Fibroblast of peridontal ligament (primary cell): Measurements from ENCODE around the gene TBC1D5.
"Not testable (repeated sequence)": the region's sequence is repeated elsewhere in the genome, so short reads cannot be mapped to it uniquely, and the experiment has no call there.

ENCODE experiments used
- DNase-seq: peaks from one replicate; pipeline ENCODE4 v3.0.0-alpha.2; 2010; ENCODE audit errors: extremely low read depth

Gene TBC1D5

DNA sequence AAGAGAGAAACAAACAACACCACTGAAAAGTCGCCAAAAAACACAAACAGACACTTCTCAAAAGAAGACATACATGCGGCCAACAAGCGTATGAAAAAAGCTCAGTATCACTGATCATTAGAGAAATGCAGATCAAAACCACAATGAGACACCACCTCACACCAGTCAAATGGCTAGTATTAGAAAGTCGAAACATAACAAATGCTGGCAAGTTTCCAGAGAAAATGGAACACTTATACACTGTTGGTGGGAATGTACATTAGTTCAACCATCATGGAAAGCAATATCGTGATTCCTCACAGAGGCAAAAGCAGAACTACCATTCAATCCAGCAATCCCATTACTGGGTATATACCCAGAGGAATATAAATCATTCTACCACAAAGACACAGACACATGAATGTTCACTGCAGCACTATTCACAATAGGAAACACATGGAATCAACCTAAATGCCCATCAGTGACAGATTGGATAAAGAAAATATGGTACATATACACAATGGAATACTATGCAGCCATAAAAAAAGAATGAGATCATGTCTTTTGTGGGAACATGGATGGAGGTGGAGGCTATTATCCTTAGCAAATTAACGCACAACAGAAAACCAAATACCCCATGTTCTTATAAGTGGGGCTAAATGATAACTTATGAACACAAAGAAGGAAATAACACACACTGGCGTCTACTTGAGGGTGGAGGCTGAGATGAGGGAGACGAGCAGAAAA is 93.6 kb downstream of the TBC1D5 start:
- not testable (repeated sequence) for DNase-seq

DNA sequence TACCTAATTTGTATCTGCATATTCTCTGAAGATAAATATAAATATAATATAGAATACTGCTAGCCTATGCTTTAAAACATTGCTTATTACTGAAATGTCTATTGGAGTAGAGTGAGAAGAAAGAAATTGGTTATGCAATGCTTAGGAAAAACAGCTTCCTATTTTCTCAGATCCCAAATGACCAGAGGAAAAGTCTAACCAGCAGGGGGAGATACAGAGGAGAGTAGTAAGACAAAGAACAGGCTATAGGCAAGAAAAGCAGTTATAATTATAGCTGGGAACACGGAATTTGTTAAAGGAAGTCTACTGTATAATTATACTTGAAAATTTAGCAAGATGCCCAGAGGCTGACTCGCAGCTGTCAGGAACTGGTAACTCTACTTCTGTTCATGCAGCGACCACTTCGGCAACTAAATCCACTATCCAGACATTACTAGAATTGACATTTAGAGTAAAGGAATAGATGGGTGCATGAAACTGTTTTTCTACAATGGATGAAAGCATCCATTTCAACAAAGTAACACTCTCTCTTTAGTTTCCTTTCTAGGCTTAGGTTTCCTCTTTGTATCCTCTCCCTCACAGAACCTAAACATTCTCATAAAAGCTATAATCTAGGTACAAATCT is 97.2 kb downstream of the TBC1D5 start:
- DNase-seq, result peak; percentile 88

DNA sequence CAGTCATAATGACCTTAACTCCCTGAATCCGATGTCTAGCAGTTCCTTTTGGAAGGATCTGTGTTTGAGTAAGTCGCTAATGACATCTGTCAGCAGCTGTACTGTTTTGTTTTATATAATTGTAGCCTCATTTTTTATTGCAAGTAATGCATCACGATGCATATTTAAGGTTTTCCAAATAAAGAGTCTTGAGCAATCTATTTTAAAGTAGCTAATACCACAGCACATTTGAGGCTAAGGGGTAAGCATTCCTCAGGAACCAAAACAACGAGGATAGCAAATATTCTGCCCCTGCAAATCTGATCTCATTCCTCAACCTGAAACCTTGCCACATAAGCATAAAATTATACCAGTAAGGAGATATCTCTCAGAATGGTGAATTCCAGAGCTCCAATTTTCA is 98.7 kb downstream of the TBC1D5 start:
- peak; percentile 73 for DNase-seq

DNA sequence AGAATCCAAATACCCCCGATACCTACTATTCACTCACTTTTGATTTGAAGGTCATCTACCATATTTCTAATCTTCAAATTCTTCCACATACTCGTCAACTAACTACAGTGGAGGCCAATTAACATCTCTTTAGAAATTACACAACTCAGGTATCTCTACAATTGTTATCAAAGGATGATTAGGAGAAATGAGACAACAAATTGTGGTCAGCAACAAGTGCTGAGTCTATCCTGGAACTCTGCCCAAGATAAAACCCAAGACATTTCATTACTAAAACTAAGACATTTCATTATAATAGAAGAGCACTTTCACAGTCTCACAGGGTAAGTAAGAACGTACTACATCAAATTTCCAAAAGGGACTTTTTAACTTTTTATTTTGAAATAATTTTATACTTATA is 100.0 kb downstream of the TBC1D5 start:
- no peak for DNase-seq

GRCh38 chr3:17640466-17640865 is 102.0 kb downstream of the TBC1D5 start:
- peak; percentile 57 for DNase-seq

GRCh38 chr3:17639765-17640164 is 102.7 kb downstream of the TBC1D5 start:
- DNase-seq, result peak; percentile 93

GRCh38 chr3:17639257-17639656 is 103.2 kb downstream of the TBC1D5 start:
- DNase-seq, result peak; percentile 76

GRCh38 chr3:17638356-17638755 is 104.1 kb downstream of the TBC1D5 start:
- peak; percentile 70 for DNase-seq

GRCh38 chr3:17635675-17636074 is 106.8 kb downstream of the TBC1D5 start:
- peak; percentile 78 for DNase-seq

DNA sequence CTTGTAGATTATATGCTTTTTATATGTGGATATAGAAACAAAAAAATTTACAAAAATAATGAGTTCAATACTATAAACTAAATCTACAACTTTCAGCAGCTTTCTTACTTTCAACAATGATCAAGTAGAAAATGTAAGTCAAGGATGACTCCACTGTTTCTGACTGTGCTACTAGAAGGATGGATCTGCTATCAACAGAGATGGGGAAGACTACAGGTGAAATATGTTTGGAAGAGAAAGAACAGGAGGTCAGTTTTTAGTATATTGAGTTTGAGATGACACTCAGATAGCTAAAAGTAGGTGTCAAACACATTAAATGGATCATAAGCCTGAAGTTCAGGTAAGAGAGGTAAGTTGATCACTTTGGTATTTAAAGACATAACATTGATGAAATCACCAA is 107.5 kb downstream of the TBC1D5 start:
- no peak for DNase-seq

DNA sequence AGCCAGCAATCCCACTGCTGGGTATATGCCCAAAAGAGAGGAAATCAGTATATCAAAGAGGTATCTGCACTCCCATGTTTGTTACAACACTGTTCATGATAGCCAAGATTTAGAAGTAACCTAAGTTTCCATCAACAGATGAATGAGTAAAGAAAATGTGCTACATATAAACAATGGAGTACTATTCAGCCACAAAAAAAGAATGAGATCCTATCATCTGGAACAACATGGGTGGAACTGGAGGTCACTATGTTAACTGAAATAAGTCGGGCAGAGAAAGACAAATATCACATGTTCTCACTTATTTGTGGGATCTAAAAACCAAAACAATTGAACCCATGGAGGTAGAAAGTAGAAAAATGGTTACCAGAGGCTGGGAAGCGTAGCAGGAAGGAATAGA is 108.2 kb downstream of the TBC1D5 start:
- DNase-seq, result no peak

DNA sequence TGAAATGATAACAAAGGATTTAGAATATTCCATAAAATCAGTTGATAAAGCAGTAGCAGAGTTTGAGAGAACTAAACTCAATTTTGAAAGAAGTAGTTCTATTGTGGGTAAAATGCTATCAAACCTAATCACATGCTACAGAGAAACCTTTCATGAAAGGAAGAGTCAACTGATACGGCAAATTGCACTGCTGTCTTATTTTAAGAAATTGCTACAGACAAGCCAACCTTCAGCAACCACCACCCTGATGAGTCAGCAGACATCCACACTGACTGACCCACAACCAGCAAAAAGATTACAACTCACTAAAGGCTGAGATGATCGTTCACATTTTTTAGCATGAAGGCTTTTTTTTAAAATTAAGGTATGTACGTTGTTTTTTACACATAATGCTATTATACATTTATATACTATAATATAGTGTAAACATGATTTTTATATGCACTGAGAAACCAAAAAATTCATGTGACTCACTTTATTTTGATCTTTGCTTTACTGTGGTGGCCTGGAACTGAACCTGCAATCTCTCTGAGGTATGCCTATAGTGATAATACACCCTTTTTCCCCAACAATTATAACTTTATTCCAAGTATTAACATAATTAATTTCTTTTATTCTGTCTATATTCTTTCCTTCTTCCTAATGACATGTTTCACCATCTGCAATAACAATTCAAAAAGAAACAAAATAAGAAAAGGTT is 109.9 kb downstream of the TBC1D5 start:
- peak; percentile 79 for DNase-seq

DNA sequence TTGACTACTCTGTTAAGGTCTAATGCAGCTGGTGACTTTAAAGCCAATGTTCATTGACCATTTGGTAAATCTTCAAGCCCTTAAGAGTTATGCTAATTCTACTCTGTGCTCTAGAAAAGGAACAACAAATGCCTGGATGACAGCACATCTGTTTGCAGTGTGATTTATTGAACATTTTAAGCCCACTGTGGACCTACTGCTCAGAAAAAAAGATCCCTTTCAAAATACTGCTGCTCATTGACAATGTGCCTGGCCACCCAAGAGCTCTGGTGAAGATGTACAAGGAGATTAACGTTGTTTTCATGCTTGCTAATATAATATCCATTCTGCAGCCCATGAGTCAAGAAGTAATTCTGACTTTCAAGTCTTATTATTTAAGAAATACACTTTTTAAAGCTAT is 110.8 kb downstream of the TBC1D5 start:
- DNase-seq, result no peak

- DNase-seq, result no peak
These were observed 113.0 kb downstream of the TBC1D5 start for GRCh38 chr3:17629400-17629799.

DNA sequence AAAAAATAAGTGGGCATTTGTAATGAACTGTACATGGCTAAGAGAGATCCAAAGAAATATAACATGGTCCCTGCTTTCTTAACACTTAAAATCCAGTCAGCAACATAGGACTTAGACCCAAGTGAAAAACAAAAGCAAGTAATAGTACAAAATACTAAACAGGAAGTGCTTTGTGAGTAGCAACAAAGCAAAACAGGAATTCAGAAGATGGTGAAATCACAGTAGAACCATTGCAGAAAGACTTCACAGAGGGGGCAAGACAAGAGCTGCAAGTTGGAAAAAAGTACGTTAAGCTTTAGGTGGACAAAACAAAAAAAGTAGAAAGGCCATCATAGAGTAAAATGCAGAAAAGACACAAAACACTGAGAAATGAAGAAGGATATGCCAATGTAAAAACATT is 116.0 kb downstream of the TBC1D5 start:
- DNase-seq, result no peak

DNA sequence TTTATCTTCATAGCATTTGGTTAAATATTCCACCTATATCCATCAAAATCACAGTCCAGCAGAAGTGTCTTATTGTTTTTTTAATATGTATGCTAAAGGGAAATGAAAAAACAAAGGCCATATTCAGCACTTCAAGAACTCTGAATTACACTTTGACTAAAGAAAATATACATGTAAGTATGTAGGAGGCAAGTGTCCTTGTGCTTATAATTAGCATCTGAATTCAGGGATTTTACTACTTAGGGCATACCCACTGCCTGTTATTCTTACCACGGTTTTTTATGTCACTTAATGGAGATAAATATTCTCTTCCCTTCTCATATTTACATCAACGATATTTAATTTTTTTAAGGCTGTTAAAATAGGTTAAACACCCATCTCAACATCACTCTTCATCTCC is 117.3 kb downstream of the TBC1D5 start:
- DNase-seq, result no peak

- no peak for DNase-seq
These were observed 119.0 kb downstream of the TBC1D5 start for GRCh38 chr3:17623464-17623863.

GRCh38 chr3:17619968-17620367 is 122.5 kb downstream of the TBC1D5 start:
- DNase-seq, result no peak

GRCh38 chr3:17613017-17613416 is 129.4 kb downstream of the TBC1D5 start:
- DNase-seq, result not testable (repeated sequence)

GRCh38 chr3:17607905-17608304 is 134.5 kb downstream of the TBC1D5 start:
- DNase-seq, result no peak

DNA sequence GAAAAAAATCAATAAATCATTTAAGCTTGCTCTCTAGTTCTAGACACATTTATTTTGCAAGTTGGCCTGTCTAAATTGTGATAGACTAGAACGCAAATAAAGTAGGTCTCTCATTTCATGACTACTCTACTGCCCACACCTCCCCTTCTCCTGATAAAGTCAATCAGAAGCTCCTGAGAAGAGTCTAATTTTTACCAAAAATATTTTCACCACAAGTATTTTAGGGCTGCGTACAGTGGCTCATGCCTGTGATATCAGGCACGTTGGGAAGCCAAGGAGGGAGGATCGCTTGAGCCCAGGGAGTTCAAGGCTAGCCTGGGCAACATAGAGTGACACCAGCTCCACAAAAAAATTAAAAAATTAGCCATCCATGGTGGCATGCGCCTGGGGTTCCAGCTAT is 136.5 kb downstream of the TBC1D5 start:
- no peak for DNase-seq

GRCh38 chr3:17605032-17605431 is 137.4 kb downstream of the TBC1D5 start:
- peak; percentile 57 for DNase-seq

DNA sequence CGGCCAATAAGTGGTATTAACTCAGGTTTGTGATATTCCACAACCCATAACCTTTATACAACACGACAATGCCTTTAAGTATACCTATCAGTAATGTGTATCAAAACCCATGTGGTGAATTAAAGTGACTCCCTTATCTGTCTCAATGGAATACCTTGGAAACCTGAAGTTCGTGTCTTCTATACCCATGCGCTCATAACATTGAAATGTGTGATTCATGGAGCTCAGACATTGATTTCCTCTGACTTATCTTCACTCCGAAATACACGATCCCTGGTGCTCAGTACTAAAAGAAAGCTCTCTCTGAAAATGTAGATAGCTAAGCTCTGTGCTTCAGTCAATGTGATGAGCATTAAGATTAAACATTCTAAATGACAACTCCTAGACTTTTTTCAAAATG is 140.3 kb downstream of the TBC1D5 start:
- no peak for DNase-seq
